Measurements from ENCODE around the gene PKM.

Gene PKM

DNA sequence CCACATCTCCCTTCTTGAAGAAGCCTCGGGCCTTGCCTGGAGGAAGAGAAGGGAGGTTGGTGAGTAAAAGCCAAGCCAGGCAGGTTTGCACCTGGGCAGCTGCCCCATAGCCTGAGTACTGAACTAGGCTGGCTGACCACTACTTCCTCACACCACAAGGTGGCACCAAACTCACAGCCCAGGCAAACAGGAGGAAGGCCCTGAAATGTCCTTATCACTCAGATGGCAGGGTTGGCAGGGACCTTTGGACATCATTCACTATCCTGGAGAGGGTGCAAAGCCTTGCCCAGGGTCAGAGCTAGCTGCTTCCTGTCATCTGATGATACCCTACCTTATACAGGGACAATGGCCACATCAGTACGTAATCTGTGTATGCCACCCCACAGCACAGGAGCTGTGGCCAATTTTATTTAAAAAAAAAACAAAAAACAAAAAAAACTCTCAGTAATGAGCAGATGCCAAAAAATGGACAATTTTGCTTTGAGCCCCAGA is 31.2 kb downstream of the PKM start:
- ATAC-seq = peak; percentile 49 to 57

- ATAC-seq = no peak
Observed at GRCh38 chr15:72199205-72199515, 31.8 kb downstream of the PKM start.

DNA sequence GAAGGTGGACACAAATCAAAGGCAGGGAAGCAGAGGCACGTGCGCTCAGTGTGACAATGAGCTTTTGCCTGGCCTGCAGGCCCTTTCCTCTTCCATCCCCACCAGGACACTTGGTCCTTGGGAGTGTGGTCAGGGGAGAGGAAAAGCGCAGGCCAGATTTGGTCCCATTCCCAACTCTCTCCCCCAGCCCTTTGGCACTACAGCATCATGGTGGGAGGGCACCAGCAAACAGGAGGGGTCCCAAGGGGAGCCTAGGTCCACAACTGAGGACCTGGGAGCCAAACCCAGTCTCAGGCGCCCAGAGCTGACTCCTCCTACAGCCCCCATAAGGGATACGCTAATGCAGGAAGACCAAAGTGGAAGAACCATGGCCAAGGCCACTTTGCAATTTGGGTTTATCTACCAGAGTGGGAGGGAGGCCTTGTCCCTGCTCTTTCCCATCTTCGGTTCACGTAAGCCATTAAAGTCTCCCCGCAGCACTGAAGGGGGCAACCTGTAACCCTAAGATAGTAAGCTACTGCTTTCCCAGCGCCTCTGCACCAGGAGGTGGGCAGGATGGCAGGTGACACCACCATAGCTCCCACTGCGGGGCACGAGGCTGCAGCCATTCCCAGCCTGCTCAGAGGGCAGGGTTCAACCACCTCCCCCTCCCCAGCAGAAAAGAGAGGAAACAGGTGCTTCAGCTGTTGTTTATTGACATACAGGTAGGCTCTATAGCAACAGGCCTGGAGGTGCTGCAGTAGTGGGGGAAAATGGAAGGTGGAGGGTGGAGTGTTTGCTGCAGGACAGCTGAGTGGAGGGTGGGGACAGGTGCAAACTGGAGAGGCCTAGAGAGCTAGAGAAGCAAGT is 32.4 kb downstream of the PKM start:
- no peak for ATAC-seq

DNA sequence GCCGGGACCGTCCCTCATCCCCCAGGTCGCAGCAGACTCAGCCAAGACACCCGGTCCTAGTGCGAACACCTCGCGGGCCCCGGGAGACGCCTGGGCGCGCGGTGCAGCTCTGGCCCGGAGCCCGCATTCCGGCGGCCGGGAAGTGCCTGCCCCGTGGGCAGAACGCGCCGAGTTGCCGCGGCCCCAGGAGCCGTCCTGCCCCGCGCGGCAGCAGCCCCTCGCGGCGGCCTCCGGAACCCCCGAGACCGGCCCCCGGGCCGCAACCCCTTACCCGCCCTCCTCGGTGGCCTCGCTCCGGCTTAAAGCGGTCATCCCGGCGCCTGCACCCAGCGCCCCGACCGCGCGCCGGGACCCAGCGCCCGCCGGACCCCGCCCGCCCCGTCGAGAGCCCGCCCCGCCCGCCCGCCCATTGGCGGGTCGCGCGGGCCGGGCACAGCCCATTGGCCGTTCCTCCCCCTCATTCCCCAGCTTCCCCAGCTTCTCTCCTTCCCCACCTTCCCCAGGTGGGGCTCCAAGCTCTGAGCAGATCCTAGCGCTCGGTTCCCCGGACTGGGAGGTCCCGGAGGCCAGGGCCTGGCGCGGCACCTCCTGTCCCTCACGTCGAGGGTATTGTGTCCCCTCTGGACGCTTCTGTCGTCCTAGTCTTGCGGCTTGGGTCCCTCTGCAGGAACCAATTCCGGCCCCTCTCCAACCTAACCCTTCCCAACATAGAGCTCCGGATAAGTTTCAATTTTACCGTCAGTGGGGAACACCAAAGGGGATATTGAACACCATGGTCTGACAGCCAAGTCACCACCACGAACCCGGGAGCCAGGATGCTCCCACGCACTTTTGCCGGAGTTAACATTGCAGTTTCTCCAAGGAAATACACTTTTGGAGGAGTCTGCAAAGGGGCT is 33.3 kb downstream of the PKM start, which contains the start of gene GRAMD2A:
GRAMD2A (minus strand) TSS at position 328 of the 896 bp plus-strand sequence.
- peak; percentile 58 to 59 for ATAC-seq

- ATAC-seq = no peak
Observed at GRCh38 chr15:72197041-72197459, 33.9 kb downstream of the PKM start.

DNA sequence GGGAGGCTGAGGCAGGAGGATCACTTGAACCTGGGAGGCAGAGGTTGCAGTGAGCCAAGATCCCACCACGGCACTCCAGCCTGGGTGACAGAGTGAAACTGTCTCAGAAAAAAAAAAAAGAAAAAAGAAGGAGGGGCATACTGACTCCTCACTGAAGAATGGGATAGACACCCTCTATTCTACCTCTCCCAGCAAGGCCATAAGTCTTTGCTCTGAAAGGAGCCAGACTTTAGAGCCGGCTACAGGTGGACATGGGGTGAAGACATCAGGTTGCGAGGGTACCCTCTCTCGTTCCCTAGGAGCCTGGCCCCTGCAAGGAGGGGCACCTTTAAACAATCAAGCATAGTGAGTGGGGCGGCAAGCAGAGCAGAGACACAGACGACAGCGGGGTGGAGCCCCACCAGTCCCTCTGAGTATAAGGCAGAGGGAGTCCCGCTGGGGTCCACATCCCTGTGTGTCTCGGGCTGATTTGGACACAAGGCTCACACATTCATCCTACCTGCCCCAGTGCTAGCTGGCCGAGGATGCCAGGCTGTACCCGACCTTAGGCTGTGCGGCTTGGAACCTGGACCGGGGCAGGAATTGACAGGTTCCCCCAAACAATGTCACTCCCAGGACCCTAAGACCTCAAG is 34.5 kb downstream of the PKM start:
- ATAC-seq = no peak

GRCh38 chr15:72195101-72195511 is 35.9 kb downstream of the PKM start:
- ATAC-seq = no peak

DNA sequence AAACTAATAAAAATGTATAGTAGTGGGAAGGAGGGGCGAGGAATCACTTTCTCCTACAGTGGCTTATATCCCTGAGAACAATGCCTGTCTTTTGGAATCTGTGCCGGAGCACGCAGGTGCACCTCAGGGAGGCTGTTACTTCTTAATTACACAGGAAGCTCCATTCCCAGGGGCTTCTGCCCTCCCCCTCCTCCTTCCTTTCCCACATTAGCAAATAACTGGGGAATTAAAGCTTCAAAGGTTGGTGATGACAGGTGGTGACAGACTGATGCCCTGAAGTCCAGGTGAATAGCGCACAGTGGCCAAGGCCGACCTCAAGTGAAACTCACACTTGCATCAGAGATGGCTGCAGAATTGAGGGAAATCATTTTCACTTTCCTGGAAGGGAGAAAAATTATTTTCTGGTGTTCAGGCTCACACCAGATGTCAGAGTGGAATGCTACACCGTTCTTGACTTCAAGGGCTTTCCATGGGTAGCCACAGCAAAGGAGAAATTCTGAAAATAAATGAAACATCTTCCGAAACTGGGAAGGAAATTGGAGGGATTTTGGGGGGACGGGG is 37.1 kb downstream of the PKM start:
- ATAC-seq = no peak

DNA sequence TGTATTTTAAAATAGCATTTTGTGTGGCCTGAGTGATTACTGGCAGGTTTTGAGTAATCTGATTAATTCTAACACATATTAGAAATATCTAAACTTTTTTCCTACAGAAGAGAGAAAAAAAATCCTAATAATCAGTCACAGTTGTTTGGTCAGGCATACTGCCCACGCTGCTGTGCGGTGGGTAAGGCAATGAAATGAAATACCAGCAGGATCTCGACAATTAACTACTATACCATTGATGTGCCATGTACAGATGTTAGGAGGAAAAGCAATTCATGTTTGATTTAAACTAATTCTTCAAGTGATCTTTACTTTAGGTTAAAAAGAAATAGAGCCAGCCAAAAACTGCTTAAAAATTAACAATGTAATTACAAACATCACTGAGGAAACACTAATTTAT is 38.6 kb downstream of the PKM start:
- no peak for ATAC-seq

GRCh38 chr15:72189250-72189902 is 41.6 kb downstream of the PKM start:
- ATAC-seq = no peak

DNA sequence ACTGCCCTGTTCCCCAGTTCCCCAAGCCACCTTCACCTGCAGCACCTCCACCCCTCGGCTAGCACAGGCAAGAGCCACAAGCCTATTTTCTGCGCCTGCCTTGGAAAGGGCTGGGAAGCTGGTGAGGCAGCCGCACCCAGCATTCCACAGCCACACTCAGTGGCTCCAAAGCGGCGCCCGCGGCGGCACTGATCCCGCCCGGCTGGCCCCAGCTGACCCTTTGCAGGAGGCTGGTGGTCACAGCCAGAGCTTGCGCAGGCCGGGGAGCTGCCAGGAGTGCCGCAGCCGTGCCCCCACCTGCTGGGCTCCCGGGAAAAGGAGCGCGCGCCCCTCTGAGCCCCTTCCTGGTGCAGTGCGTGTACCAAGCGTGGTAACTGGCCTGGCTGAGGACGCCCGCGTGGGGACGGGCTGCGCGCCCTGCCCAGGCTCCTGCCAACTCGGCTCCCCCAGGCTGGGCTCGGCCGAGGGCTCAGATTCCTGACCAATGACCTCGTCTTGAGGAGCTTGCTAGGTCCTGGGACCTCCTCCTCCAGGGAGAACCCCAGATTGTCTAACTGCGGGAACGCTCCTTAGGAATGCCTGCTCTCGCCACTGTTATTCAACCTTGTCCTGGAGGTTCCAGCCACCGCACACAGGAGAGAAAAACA is 46.7 kb downstream of the PKM start:
- no peak for ATAC-seq

DNA sequence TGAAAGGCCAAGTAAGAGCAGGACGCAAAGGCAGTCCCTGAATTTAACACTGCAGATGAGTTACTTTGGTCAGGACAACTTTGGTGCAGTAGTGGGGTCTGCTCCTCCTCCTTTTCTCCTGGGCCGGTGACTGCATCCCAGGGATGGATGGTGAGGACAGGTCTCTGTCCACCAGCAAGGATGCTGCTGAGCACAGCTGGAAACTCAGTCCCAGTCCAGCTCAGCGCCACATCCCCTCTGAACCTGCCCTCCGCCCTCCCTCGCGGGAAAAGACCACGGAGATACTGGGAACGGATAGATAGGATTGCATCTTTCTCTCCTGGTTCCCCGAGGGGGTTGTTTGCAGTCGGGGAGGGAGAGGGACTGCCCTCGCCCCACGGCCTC is 47.2 kb downstream of the PKM start:
- no peak for ATAC-seq

GRCh38 chr15:72182673-72183072 is 48.3 kb downstream of the PKM start:
- no peak for ATAC-seq

- ATAC-seq = no peak
Observed at GRCh38 chr15:72182244-72182643, 48.7 kb downstream of the PKM start.

GRCh38 chr15:72180761-72181324 is 50.1 kb downstream of the PKM start:
- ATAC-seq = no peak

- no peak for ATAC-seq
Observed at GRCh38 chr15:72179950-72180581, 50.9 kb downstream of the PKM start.

GRCh38 chr15:72178976-72179585 is 51.9 kb downstream of the PKM start:
- no peak for ATAC-seq

DNA sequence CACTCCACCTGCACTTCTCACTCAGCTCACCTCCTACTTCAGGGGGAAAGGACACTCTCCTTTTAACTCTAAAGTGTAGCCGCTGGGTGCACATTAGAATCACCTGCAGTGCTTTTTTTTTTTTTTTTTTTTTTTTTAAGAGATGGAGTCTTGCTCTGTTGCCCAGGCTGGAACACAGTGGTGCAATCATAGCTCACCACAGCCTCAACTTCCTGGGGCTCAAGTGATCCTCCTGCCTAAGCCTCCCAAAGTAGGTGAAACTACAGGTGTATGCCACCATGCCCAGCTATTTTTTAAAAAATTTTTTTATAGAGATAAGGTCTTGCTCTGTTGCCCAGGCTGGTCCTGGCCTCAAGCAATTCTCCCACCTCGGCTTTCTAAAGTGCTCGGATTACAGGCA is 54.2 kb downstream of the PKM start:
- no peak for ATAC-seq

GRCh38 chr15:72176159-72176558 is 54.8 kb downstream of the PKM start:
- ATAC-seq = no peak

All from activated CD4-positive, CD25-positive, alpha-beta regulatory T cell treated with anti-CD3 and anti-CD28 coated beads, Interleukin-2, amount 50 U/mL, for 24 hours (primary cell).